Left ventricle myocardium inferior (tissue), 1 donor: ENCODE data around the gene CSDE1. TPM values are rescaled to one million over a fixed set of nuclear protein-coding genes. Genes with fewer than 3 reads are reported as not detected.

ENCODE experiments used
- DNase-seq: peaks from one replicate; pipeline ENCODE4 v3.0.0-alpha.2; 2020
- H3K27ac ChIP-seq: fragments of 200-600 bp; replicated peaks from 2 replicates; pipeline ENCODE4 v1.8.0; 2021
- H3K27me3 ChIP-seq: fragments of 200-600 bp; 2 replicates; pipeline ENCODE4 v1.8.0; 2021; ENCODE audit warnings: low read depth
- H3K36me3 ChIP-seq: fragments of 200-600 bp; 2 replicates; pipeline ENCODE4 v1.8.0; 2021
- H3K4me1 ChIP-seq: fragments of 200-600 bp; 2 replicates; pipeline ENCODE4 v1.8.0; 2021
- H3K4me3 ChIP-seq: fragments of 200-600 bp; 2 replicates; pipeline ENCODE4 v1.8.0; 2021; ENCODE audit warnings: mild to moderate bottlenecking, moderate library complexity
- H3K9me3 ChIP-seq: fragments of 200-600 bp; replicated peaks from 2 replicates; pipeline ENCODE4 v1.8.0; 2021
- CTCF ChIP-seq: fragments of 200-600 bp; IDR thresholded peaks from 2 replicates; pipeline ENCODE4 v1.8.0; 2021; ENCODE audit warnings: antibody characterized with exemption, mild to moderate bottlenecking, borderline replicate concordance
- intact Hi-C: fragments of 100-400 bp; cut with micrococcal nuclease; formaldehyde crosslinking; loops from one replicate; pipeline ENCODE4 v1.11.0; 2022
- total RNA-seq: library from RNA; stranded (reverse); fragmentation: NEBNext Ultra II Directional; extraction: Animal tissue kit (Norgen Biotek cat#: 25700); gene quantifications from one replicate; pipeline ENCODE4 v1.2.1, GENCODE V29; 2021
- donor health status: DM: no; HTN: yes; CAD: no; lungs with severe emphysema.

CSDE1 gene
- total RNA-seq, 1 donor from 2014 or later: 910 TPM

- H3K27ac ChIP-seq: no peak overlapping the region
- DNase-seq: no peak
- H3K27me3 ChIP-seq: no peaks in the 10 kb centered on the region
- intact Hi-C loops: no loop called here
- no peaks in the 10 kb centered on the region for H3K36me3 ChIP-seq
- H3K4me3 ChIP-seq: peak overlapping the region; percentile 83
- peaks cover 15% of the 10 kb centered on the region for H3K4me1 ChIP-seq
- H3K9me3 ChIP-seq: no peaks in the 10 kb centered on the region
- no peak for TF ChIP-seq CTCF
Observed at GRCh38 chr1:114668373-114668772, 89.4 kb downstream of the CSDE1 start.

GRCh38 chr1:114666954-114667353 is 90.8 kb downstream of the CSDE1 start:
- H3K4me3 ChIP-seq: no peak overlapping the region
- no peaks in the 10 kb centered on the region for H3K9me3 ChIP-seq
- no peak overlapping the region for H3K27ac ChIP-seq
- H3K4me1 ChIP-seq: peaks cover 15% of the 10 kb centered on the region
- intact Hi-C loops: no loop called here
- no peak for TF ChIP-seq CTCF
- DNase-seq: no peak
- no peaks in the 10 kb centered on the region for H3K36me3 ChIP-seq
- no peaks in the 10 kb centered on the region for H3K27me3 ChIP-seq

Other genes starting within 250 kb of the CSDE1 start
- gene TRIM33, start 246.8 kb downstream of the CSDE1 start, total RNA-seq: 14.2 TPM
- gene BCAS2, start 176.4 kb downstream of the CSDE1 start, total RNA-seq: 32.9 TPM
- gene DENND2C, start 87.9 kb downstream of the CSDE1 start, total RNA-seq: 3.2 TPM
- not detected for gene AMPD1, start 62.4 kb downstream of the CSDE1 start, total RNA-seq
- 7.6 TPM for gene NRAS, start 41.2 kb downstream of the CSDE1 start, total RNA-seq
- 26.0 TPM for gene SIKE1, start 22.7 kb upstream of the CSDE1 start, total RNA-seq
- gene SYCP1, start 96.9 kb upstream of the CSDE1 start, total RNA-seq: not detected